ENCODE results near the gene MACROH2A2. TPM values are rescaled to one million over a fixed set of nuclear protein-coding genes. Genes with fewer than 3 reads are reported as not detected.
"Not testable (repeated sequence)": the region's sequence is repeated elsewhere in the genome, so short reads cannot be mapped to it uniquely, and the experiment has no call there.

The MACROH2A2 gene
- total RNA-seq, 1 donor from 2014 or later, result 25.5 TPM

DNA sequence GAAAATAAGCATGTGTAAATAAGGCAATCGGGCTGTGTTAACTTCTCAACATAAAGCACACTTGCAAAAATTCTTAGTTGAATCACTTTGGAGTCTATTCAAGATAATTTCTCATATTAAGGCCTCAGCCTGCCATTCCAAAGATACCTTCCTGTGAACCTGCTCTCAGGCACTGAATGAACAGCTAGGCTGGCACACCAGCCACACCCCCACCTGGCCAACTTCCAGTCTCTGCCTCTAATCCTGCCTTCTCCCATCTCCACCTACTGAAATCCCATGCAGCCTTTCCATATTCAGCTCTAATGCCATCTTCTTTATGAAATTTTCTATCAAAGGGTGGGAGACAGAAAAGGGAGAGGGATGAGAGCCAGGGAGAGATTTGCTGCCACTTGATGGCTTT is 17.1 kb upstream of the MACROH2A2 start:
- no peak overlapping the region for H3K4me3 Mint-ChIP-seq (ENCODE audit: unreplicated experiment)
- H2AFZ ChIP-seq (ENCODE audit: low read depth, low read length), result no peak overlapping the region
- no peaks in the 10 kb centered on the region for H3K4me1 ChIP-seq (ENCODE audit: insufficient read depth, low read length)
- H3K36me3 ChIP-seq (ENCODE audit: insufficient read depth, low read length), result no peaks in the 10 kb centered on the region
- H3K9ac ChIP-seq (ENCODE audit: low read length), result no peak overlapping the region
- peaks cover 26% of the 10 kb centered on the region for H3K27me3 ChIP-seq (ENCODE audit: insufficient read depth, low read length)
- H3K27ac Mint-ChIP-seq (ENCODE audit: unreplicated experiment), result no peak overlapping the region
- no peak overlapping the region for H3K4me3 ChIP-seq (ENCODE audit: insufficient read depth, low read depth, low read length)
- H4K20me1 ChIP-seq (ENCODE audit: insufficient read depth, low read length), result no peaks in the 10 kb centered on the region
- no peaks in the 10 kb centered on the region for H3K36me3 Mint-ChIP-seq (ENCODE audit: low read depth, unreplicated experiment)
- peaks cover 20% of the 10 kb centered on the region for H3K27me3 Mint-ChIP-seq (ENCODE audit: low read depth, unreplicated experiment)
- no peak for TF ChIP-seq EZH2 (IDR thresholded peaks at IDR 0.05; ENCODE audit: insufficient read depth, low read length)
- TF ChIP-seq, protein P1, sequence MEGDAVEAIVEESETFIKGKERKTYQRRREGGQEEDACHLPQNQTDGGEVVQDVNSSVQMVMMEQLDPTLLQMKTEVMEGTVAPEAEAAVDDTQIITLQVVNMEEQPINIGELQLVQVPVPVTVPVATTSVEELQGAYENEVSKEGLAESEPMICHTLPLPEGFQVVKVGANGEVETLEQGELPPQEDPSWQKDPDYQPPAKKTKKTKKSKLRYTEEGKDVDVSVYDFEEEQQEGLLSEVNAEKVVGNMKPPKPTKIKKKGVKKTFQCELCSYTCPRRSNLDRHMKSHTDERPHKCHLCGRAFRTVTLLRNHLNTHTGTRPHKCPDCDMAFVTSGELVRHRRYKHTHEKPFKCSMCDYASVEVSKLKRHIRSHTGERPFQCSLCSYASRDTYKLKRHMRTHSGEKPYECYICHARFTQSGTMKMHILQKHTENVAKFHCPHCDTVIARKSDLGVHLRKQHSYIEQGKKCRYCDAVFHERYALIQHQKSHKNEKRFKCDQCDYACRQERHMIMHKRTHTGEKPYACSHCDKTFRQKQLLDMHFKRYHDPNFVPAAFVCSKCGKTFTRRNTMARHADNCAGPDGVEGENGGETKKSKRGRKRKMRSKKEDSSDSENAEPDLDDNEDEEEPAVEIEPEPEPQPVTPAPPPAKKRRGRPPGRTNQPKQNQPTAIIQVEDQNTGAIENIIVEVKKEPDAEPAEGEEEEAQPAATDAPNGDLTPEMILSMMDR (IDR thresholded peaks at IDR 0.05; ENCODE audit: insufficient read depth, low read depth, low read length), result no peak
- H3K4me1 Mint-ChIP-seq (ENCODE audit: low read depth, unreplicated experiment), result no peaks in the 10 kb centered on the region
- no peaks in the 10 kb centered on the region for H3K9me3 ChIP-seq (ENCODE audit: insufficient read depth, low read depth, low read length)
- peaks cover 3% of the 10 kb centered on the region for H3K9me3 Mint-ChIP-seq (ENCODE audit: unreplicated experiment)
- H3K79me2 ChIP-seq (ENCODE audit: insufficient read depth, low read length), result no peaks in the 10 kb centered on the region
- no peak overlapping the region for H3K27ac ChIP-seq (ENCODE audit: low read depth, low read length)
- DNase-seq (ENCODE audit: low read depth), result no peak
- H3K4me2 ChIP-seq (ENCODE audit: low read length), result no peak overlapping the region
- FAIRE-seq, result no peak

DNA sequence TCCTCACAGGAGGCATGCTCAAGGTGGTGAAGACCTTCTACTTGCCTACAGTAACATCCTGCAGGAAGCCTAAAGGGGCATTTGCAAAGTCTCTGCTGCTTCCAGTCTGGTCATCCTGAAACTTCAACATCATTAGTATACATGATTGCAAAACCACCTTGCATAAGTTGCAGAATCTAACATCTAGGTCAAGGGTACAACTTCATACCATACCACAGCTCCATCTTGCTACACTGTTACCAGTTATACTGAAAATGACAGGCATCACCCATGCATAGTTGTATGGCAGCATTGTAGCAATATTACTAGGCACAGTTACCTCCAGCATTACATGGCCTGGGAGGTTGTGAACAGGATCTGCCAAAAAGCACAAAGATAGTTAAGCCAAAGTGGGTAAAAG is 13.7 kb upstream of the MACROH2A2 start:
- no peaks in the 10 kb centered on the region for H3K79me2 ChIP-seq (ENCODE audit: insufficient read depth, low read length)
- no peaks in the 10 kb centered on the region for H3K36me3 ChIP-seq (ENCODE audit: insufficient read depth, low read length)
- FAIRE-seq, result no peak
- no peak overlapping the region for H3K4me3 ChIP-seq (ENCODE audit: insufficient read depth, low read depth, low read length)
- TF ChIP-seq, protein P1 (IDR thresholded peaks at IDR 0.05; ENCODE audit: insufficient read depth, low read depth, low read length), result no peak
- TF ChIP-seq EZH2 (IDR thresholded peaks at IDR 0.05; ENCODE audit: insufficient read depth, low read length), result no peak
- H2AFZ ChIP-seq (ENCODE audit: low read depth, low read length), result no peak overlapping the region
- Mint-ChIP-seq H3K9me3 (ENCODE audit: unreplicated experiment) (peaks cover 15% of the 10 kb centered on the region), H3K27ac (ENCODE audit: unreplicated experiment) (no peak overlapping the region), H3K27me3 (ENCODE audit: low read depth, unreplicated experiment) (peaks cover 38% of the 10 kb centered on the region), H3K4me3 (ENCODE audit: unreplicated experiment) (no peak overlapping the region), H3K36me3 (ENCODE audit: low read depth, unreplicated experiment) (peaks cover 2% of the 10 kb centered on the region), H3K4me1 (ENCODE audit: low read depth, unreplicated experiment) (no peaks in the 10 kb centered on the region)
- peaks cover 20% of the 10 kb centered on the region for H3K27me3 ChIP-seq (ENCODE audit: insufficient read depth, low read length)
- no peak for DNase-seq (ENCODE audit: low read depth)
- no peaks in the 10 kb centered on the region for H4K20me1 ChIP-seq (ENCODE audit: insufficient read depth, low read length)
- no peaks in the 10 kb centered on the region for H3K4me1 ChIP-seq (ENCODE audit: insufficient read depth, low read length)
- H3K4me2 ChIP-seq (ENCODE audit: low read length), result no peak overlapping the region
- H3K27ac ChIP-seq (ENCODE audit: low read depth, low read length), result no peak overlapping the region
- no peaks in the 10 kb centered on the region for H3K9me3 ChIP-seq (ENCODE audit: insufficient read depth, low read depth, low read length)
- H3K9ac ChIP-seq (ENCODE audit: low read length), result no peak overlapping the region

DNA sequence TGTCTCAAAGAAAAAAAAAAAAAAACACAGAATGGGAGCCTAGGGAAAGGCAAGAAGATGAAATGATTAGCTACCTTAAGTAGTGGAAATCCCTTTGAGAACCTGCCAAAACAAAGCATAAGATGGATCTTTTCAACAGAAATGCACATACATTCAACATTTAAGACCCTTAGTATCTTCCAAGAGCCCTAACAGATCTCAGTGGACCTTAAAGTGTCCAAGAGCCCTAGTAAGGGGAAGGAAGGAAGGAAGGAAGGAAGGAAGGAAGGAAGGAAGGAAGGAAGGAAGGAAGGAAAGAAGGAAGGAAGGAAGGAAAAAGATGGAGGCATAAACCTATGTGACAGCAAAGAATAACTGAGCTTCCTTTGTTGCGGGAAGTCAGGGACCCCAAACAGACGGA is 11.6 kb upstream of the MACROH2A2 start:
- H3K9me3 ChIP-seq (ENCODE audit: insufficient read depth, low read depth, low read length), result no peaks in the 10 kb centered on the region
- Mint-ChIP-seq H3K36me3 (ENCODE audit: low read depth, unreplicated experiment) (peaks cover 2% of the 10 kb centered on the region), H3K27me3 (ENCODE audit: low read depth, unreplicated experiment) (peaks cover 23% of the 10 kb centered on the region), H3K9me3 (ENCODE audit: unreplicated experiment) (peaks cover 15% of the 10 kb centered on the region), H3K4me3 (ENCODE audit: unreplicated experiment) (no peak overlapping the region), H3K4me1 (ENCODE audit: low read depth, unreplicated experiment) (no peaks in the 10 kb centered on the region), H3K27ac (ENCODE audit: unreplicated experiment) (no peak overlapping the region)
- H3K9ac ChIP-seq (ENCODE audit: low read length), result no peak overlapping the region
- no peaks in the 10 kb centered on the region for H3K36me3 ChIP-seq (ENCODE audit: insufficient read depth, low read length)
- no peak overlapping the region for H2AFZ ChIP-seq (ENCODE audit: low read depth, low read length)
- no peak for FAIRE-seq
- no peaks in the 10 kb centered on the region for H3K4me1 ChIP-seq (ENCODE audit: insufficient read depth, low read length)
- peaks cover 11% of the 10 kb centered on the region for H3K27me3 ChIP-seq (ENCODE audit: insufficient read depth, low read length)
- H4K20me1 ChIP-seq (ENCODE audit: insufficient read depth, low read length), result no peaks in the 10 kb centered on the region
- H3K4me3 ChIP-seq (ENCODE audit: insufficient read depth, low read depth, low read length), result no peak overlapping the region
- no peak overlapping the region for H3K4me2 ChIP-seq (ENCODE audit: low read length)
- no peak for DNase-seq (ENCODE audit: low read depth)
- H3K79me2 ChIP-seq (ENCODE audit: insufficient read depth, low read length), result no peaks in the 10 kb centered on the region
- H3K27ac ChIP-seq (ENCODE audit: low read depth, low read length), result no peak overlapping the region
- TF ChIP-seq EZH2 (IDR thresholded peaks at IDR 0.05; ENCODE audit: insufficient read depth, low read length), result no peak
- TF ChIP-seq, protein P1 (IDR thresholded peaks at IDR 0.05; ENCODE audit: insufficient read depth, low read depth, low read length), result no peak

DNA sequence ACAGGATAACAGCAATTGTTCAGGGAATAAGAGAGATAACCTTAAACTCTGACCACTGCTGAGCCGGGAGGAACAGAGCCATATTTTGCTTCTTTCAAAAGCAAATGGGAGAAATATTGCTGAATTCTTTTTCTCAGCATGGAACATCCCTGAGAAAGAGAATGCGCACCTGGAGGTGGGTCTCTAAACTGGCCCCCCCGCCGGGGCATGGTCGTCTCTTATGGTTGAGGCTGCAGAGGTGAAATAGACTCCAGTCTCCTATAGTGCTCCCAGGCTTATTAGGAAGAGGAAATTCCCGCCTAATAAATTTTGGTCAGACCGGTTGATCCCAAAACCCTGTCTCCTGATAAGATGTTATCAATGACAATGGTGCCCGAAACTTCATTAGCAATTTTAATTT is 10.9 kb upstream of the MACROH2A2 start:
- H3K27me3 Mint-ChIP-seq (ENCODE audit: low read depth, unreplicated experiment), result peaks cover 20% of the 10 kb centered on the region
- H3K4me1 ChIP-seq (ENCODE audit: insufficient read depth, low read length); H3K36me3 Mint-ChIP-seq (ENCODE audit: low read depth, unreplicated experiment): not testable (repeated sequence)

More for the DNA sequence above, 10.9 kb upstream of the MACROH2A2 start:
- H3K27ac ChIP-seq (ENCODE audit: low read depth, low read length); H2AFZ ChIP-seq (ENCODE audit: low read depth, low read length); DNase-seq (ENCODE audit: low read depth); FAIRE-seq; H3K27me3 ChIP-seq (ENCODE audit: insufficient read depth, low read length); H3K79me2 ChIP-seq (ENCODE audit: insufficient read depth, low read length); H3K4me2 ChIP-seq (ENCODE audit: low read length); H4K20me1 ChIP-seq (ENCODE audit: insufficient read depth, low read length); H3K4me3 ChIP-seq (ENCODE audit: insufficient read depth, low read depth, low read length); H3K9me3 ChIP-seq (ENCODE audit: insufficient read depth, low read depth, low read length); H3K27ac Mint-ChIP-seq (ENCODE audit: unreplicated experiment); H3K9ac ChIP-seq (ENCODE audit: low read length); H3K36me3 ChIP-seq (ENCODE audit: insufficient read depth, low read length); H3K4me1 Mint-ChIP-seq (ENCODE audit: low read depth, unreplicated experiment); H3K4me3 Mint-ChIP-seq (ENCODE audit: unreplicated experiment): not testable (repeated sequence)
- peaks cover 15% of the 10 kb centered on the region for H3K9me3 Mint-ChIP-seq (ENCODE audit: unreplicated experiment)

Measured in astrocyte (in vitro differentiated cells and primary cell).